Measurements from ENCODE around the gene NRF1. TPM values are rescaled to one million over a fixed set of nuclear protein-coding genes. Genes with fewer than 3 reads are reported as not detected.
A peak's percentile ranks its signal among the peaks of the same experiment; 100 is the strongest.
"Not testable (repeated sequence)": the region's sequence is repeated elsewhere in the genome, so short reads cannot be mapped to it uniquely, and the experiment has no call there.

Gene NRF1
- total RNA-seq, 1 experiment from 2014 or later = 15.7 TPM

- no peak for DNase-seq (ENCODE audit: low read depth)
These were observed 35.0 kb downstream of the NRF1 start for GRCh38 chr7:129646369-129647021.

GRCh38 chr7:129649128-129649690 lies 37.7 kb downstream of the NRF1 start:
- DNase-seq (ENCODE audit: low read depth) = no peak

GRCh38 chr7:129650056-129650758 lies 38.7 kb downstream of the NRF1 start:
- no peak for DNase-seq (ENCODE audit: low read depth)

GRCh38 chr7:129652914-129653313 lies 41.4 kb downstream of the NRF1 start:
- no peak for DNase-seq (ENCODE audit: low read depth)

GRCh38 chr7:129655811-129656210 lies 44.3 kb downstream of the NRF1 start:
- DNase-seq (ENCODE audit: low read depth) = no peak

GRCh38 chr7:129657363-129657762 lies 45.8 kb downstream of the NRF1 start:
- no peak for DNase-seq (ENCODE audit: low read depth)

- not testable (repeated sequence) for DNase-seq (ENCODE audit: low read depth)
These were observed 48.4 kb downstream of the NRF1 start for GRCh38 chr7:129659907-129660306.

GRCh38 chr7:129661645-129662182 lies 50.2 kb downstream of the NRF1 start:
- DNase-seq (ENCODE audit: low read depth) = no peak

GRCh38 chr7:129663240-129663639 lies 51.7 kb downstream of the NRF1 start:
- DNase-seq (ENCODE audit: low read depth) = not testable (repeated sequence)

GRCh38 chr7:129664029-129665012 lies 52.8 kb downstream of the NRF1 start:
- DNase-seq (ENCODE audit: low read depth) = peak; percentile 73

GRCh38 chr7:129665013-129665401 lies 53.5 kb downstream of the NRF1 start:
- peak; percentile 100 for DNase-seq (ENCODE audit: low read depth)

GRCh38 chr7:129667116-129667515 lies 55.6 kb downstream of the NRF1 start:
- no peak for DNase-seq (ENCODE audit: low read depth)

- no peak for DNase-seq (ENCODE audit: low read depth)
These were observed 56.0 kb downstream of the NRF1 start for GRCh38 chr7:129667551-129667950.

- no peak for DNase-seq (ENCODE audit: low read depth)
These were observed 58.4 kb downstream of the NRF1 start for GRCh38 chr7:129669901-129670300.

- DNase-seq (ENCODE audit: low read depth) = no peak
These were observed 59.1 kb downstream of the NRF1 start for GRCh38 chr7:129670656-129671055.

- DNase-seq (ENCODE audit: low read depth) = no peak
These were observed 59.7 kb downstream of the NRF1 start for GRCh38 chr7:129671266-129671665.

- DNase-seq (ENCODE audit: low read depth) = not testable (repeated sequence)
These were observed 63.0 kb downstream of the NRF1 start for GRCh38 chr7:129674475-129674874.

GRCh38 chr7:129675521-129675920 lies 64.0 kb downstream of the NRF1 start:
- DNase-seq (ENCODE audit: low read depth) = no peak

- no peak for DNase-seq (ENCODE audit: low read depth)
These were observed 64.7 kb downstream of the NRF1 start for GRCh38 chr7:129676017-129676897.

- no peak for DNase-seq (ENCODE audit: low read depth)
These were observed 66.3 kb downstream of the NRF1 start for GRCh38 chr7:129677796-129678195.

GRCh38 chr7:129678606-129679005 lies 67.1 kb downstream of the NRF1 start:
- no peak for DNase-seq (ENCODE audit: low read depth)

All from Daoy (cell line).